Glutamatergic neuron (in vitro differentiated cells): ENCODE measurements around the gene SLC9A3. TPM values are rescaled to one million over a fixed set of nuclear protein-coding genes. Genes with fewer than 3 reads are reported as not detected.
A peak's percentile ranks its signal among the peaks of the same experiment; 100 is the strongest.

Experiments
- DNase-seq: peaks from one replicate; pipeline ENCODE4 v3.0.0; 2022
- H3K27ac Mint-ChIP-seq: one replicate; pipeline ENCODE4 v1.8.0; 2020; ENCODE audit warnings: mild to moderate bottlenecking, mixed read lengths, inconsistent platforms; ENCODE audit not compliant: unreplicated experiment
- H3K27me3 Mint-ChIP-seq: one replicate; pipeline ENCODE4 v1.8.0; 2020; ENCODE audit warnings: mild to moderate bottlenecking, moderate library complexity, mixed read lengths, inconsistent platforms; ENCODE audit not compliant: unreplicated experiment
- H3K36me3 Mint-ChIP-seq: one replicate; pipeline ENCODE4 v1.8.0; 2020; ENCODE audit warnings: mild to moderate bottlenecking, mixed read lengths, inconsistent platforms; ENCODE audit not compliant: unreplicated experiment
- H3K4me1 Mint-ChIP-seq: one replicate; pipeline ENCODE4 v1.8.0; 2020; ENCODE audit warnings: mild to moderate bottlenecking, low read depth, mixed read lengths, inconsistent platforms; ENCODE audit not compliant: unreplicated experiment
- H3K4me3 Mint-ChIP-seq: one replicate; pipeline ENCODE4 v1.8.0; 2020; ENCODE audit warnings: mild to moderate bottlenecking, mixed read lengths, inconsistent platforms; ENCODE audit not compliant: unreplicated experiment
- H3K9me3 Mint-ChIP-seq: one replicate; pipeline ENCODE4 v1.8.0; 2020; ENCODE audit warnings: mild to moderate bottlenecking, moderate library complexity, mixed read lengths, inconsistent platforms; ENCODE audit not compliant: unreplicated experiment
- total RNA-seq: library from RNA; stranded (reverse); fragmentation: NEBNext Ultra II Directional; extraction: Animal tissue kit (Norgen Biotek cat#: 25700); gene quantifications from one replicate; pipeline ENCODE4 v1.2.1, GENCODE V29; 2021; ENCODE audit not compliant: unreplicated experiment
- TF ChIP-seq, protein P1 (sequence below): fragments of 200-600 bp; sonication (generic); IDR thresholded peaks from one replicate; pipeline ENCODE4 v1.5.0; 2021; ENCODE audit not compliant: partially characterized antibody, unreplicated experiment

The SLC9A3 gene
- total RNA-seq, 1 donor from 2014 or later: 1.1 TPM

DNA sequence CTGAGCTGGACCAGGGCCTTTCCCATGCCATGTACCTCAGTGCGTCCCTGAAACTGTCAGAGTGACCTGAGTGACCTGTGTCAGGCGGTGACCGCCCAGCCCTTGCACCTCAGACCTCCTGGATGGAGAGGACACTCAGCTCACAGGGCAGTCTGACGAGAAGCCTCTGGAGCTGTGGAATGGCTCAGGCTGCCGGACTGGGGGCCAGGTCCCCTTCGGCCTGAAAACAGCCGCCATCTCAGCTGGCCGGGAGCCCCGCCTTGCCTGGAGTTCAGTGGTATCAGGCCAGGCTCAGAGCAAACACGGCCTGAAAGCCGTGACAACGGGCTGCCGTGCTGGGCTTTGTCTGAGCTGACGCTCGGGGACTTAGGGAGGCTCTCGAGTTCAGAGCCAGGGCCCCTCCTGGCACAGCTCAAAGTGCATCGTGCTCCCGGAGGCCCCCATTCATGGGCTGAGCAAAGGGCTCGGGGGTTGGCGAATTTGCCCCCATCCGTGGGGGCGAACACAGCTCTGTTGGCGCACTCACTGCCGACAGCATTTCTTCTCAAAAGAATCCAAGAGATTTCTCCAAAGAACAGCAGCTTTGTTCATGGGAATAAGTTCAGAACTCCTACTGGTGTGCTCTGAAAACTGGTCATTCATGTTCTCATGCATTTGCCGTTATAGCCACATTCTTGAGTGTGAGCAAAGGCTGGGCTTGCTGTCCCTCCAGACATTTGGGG, 8.4 kb upstream of the SLC9A3 start:
- no peaks in the 10 kb centered on the region for H3K36me3 Mint-ChIP-seq
- no peak overlapping the region for H3K4me3 Mint-ChIP-seq
- DNase-seq: peak; percentile 22
- peaks cover 5% of the 10 kb centered on the region for H3K27me3 Mint-ChIP-seq
- peaks cover 2% of the 10 kb centered on the region for H3K9me3 Mint-ChIP-seq
- TF ChIP-seq, protein P1, sequence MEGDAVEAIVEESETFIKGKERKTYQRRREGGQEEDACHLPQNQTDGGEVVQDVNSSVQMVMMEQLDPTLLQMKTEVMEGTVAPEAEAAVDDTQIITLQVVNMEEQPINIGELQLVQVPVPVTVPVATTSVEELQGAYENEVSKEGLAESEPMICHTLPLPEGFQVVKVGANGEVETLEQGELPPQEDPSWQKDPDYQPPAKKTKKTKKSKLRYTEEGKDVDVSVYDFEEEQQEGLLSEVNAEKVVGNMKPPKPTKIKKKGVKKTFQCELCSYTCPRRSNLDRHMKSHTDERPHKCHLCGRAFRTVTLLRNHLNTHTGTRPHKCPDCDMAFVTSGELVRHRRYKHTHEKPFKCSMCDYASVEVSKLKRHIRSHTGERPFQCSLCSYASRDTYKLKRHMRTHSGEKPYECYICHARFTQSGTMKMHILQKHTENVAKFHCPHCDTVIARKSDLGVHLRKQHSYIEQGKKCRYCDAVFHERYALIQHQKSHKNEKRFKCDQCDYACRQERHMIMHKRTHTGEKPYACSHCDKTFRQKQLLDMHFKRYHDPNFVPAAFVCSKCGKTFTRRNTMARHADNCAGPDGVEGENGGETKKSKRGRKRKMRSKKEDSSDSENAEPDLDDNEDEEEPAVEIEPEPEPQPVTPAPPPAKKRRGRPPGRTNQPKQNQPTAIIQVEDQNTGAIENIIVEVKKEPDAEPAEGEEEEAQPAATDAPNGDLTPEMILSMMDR: no peak
- no peak overlapping the region for H3K27ac Mint-ChIP-seq
- peaks cover 6% of the 10 kb centered on the region for H3K4me1 Mint-ChIP-seq

DNA sequence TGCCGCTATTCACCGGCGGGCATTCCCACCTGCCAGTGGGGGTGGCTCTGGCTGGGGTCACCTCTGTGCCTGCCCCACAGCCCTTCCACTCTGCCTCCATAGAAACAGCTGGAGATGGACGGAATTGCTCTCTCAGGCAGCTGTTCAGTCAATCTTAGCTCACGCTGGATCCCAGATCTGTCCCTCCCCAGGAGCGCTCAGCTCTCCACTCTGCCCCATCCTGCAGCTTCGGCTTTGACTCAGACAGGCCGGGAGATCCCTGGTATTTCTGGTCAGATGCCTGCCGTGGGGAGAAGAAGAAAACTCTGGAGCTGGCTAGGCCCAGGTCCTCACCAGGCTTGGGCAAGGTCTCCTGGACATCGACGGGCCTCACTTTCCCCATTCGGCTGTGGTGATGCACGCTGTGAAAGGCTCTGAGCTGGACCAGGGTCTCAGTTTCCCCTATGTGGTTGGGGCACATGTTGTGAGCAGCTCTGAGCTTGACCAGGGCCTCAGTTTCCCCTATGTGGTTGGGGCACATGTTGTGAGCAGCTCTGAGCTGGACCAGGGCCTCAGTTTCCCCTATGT, 7.6 kb upstream of the SLC9A3 start:
- DNase-seq: peak; percentile 3
- Mint-ChIP-seq H3K9me3 (no peaks in the 10 kb centered on the region), H3K27ac (no peak overlapping the region), H3K4me3 (no peak overlapping the region), H3K36me3 (no peaks in the 10 kb centered on the region), H3K4me1 (peaks cover 6% of the 10 kb centered on the region), H3K27me3 (peaks cover 5% of the 10 kb centered on the region)
- TF ChIP-seq, protein P1: no peak

DNA sequence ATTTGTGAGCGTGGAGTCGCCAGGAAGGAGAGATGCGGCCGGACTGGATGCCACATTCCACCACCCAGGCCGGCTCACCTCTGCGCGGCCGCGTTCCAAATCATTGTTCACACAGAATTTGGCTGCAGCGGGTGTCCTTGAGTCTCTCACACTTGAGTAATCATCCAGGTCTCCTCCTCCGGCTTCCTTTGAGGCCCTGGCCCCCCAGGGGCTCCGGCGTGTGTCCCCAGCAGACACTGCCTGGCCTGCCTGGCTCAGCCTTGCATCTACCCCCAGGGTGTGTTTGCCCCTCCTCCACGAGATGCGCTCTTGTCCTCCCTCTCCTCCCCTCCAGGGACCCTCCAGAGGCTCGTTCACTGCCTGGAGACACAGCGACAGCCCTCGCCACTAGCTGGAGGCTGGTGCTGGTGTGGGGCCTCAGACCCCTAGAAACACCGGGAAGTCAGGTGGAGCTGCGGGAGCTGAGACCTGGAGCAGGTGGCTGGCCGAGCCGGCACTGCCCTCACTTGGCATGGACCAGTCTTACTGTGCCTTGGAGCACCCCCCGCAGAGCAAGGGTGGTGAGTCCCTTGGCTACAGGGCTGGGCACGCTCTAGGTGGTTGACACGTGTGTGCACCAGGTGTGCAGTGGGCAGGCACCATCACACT, 7.0 kb upstream of the SLC9A3 start:
- peak; percentile 61 for DNase-seq
- TF ChIP-seq, protein P1: no peak
- Mint-ChIP-seq H3K27ac (no peak overlapping the region), H3K4me3 (no peak overlapping the region), H3K4me1 (peaks cover 3% of the 10 kb centered on the region), H3K9me3 (no peaks in the 10 kb centered on the region), H3K27me3 (peaks cover 4% of the 10 kb centered on the region), H3K36me3 (no peaks in the 10 kb centered on the region)

DNA sequence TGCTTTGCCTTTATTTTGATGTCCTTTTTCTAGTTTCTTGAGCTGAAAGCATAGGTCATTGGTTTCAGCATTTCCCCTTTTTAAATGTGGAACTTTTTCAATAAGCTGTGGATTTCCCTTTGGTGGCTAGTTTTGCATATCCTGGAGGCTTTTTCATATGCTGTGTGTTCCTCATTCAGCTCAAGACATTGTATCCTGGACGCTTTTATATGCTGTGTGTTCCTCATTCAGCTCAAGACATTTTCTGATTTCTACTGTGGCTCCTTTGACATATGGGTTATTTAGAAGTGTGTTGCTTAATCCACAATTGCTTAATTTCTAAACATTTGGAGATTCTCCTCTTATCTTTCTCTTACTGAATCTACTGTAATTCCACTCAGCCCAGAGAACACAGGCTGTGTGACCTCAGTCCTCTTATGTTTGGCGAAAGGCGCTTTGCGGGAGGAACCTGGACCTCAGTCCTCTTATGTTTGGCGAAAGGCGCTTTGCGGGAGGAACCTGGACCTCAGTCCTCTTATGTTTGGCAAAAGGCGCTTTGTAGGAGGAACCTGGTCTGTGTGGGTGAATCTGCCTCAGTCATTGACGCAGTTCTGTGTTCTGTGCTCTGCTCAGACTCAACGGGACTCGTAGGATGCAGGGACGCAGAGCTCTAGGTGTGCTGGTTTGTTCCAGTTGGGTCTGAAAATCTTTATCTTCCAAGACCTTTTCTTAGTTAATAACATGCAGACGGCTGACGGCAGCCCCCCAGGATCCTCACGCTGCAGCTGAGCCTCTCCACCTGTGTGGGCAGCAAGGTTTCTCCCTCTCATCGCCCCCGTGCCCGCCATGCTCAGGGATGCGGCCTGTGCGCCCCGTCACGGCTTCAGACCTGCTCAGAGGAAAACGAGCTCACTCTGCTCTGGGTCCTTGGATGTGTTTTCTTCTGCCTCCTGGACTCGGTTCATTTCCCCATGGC, 6.0 kb upstream of the SLC9A3 start:
- no peak overlapping the region for H3K4me3 Mint-ChIP-seq
- TF ChIP-seq, protein P1: no peak
- no peaks in the 10 kb centered on the region for H3K36me3 Mint-ChIP-seq
- H3K4me1 Mint-ChIP-seq: peaks cover 3% of the 10 kb centered on the region
- DNase-seq: peak; percentile 9
- H3K9me3 Mint-ChIP-seq: no peaks in the 10 kb centered on the region
- H3K27ac Mint-ChIP-seq: no peak overlapping the region
- peaks cover 10% of the 10 kb centered on the region for H3K27me3 Mint-ChIP-seq
